PC-3 (cell line): ENCODE results near the gene VPREB3.

ENCODE experiments used
- EZH2 ChIP-seq: fragments of 300-600 bp; sonication (generic); IDR thresholded peaks from one replicate; pipeline ENCODE4 v1.6.1; 2017; ENCODE audit warnings: antibody characterized with exemption, mild to moderate bottlenecking, low read length; ENCODE audit not compliant: unreplicated experiment
- EZH2phosphoT487 ChIP-seq: fragments of 300-600 bp; sonication (generic); IDR thresholded peaks from 2 replicates; pipeline ENCODE4 v1.6.1; 2018; ENCODE audit warnings: mild to moderate bottlenecking, antibody characterized with exemption, low read length, borderline replicate concordance
- TF ChIP-seq, protein P1 (sequence below): fragments of 300-600 bp; sonication (generic); conservative IDR thresholded peaks from 2 replicates; pipeline ENCODE4 v1.5.1; 2017; ENCODE audit warnings: antibody characterized with exemption, low read depth, mild to moderate bottlenecking, low read length

DNA sequence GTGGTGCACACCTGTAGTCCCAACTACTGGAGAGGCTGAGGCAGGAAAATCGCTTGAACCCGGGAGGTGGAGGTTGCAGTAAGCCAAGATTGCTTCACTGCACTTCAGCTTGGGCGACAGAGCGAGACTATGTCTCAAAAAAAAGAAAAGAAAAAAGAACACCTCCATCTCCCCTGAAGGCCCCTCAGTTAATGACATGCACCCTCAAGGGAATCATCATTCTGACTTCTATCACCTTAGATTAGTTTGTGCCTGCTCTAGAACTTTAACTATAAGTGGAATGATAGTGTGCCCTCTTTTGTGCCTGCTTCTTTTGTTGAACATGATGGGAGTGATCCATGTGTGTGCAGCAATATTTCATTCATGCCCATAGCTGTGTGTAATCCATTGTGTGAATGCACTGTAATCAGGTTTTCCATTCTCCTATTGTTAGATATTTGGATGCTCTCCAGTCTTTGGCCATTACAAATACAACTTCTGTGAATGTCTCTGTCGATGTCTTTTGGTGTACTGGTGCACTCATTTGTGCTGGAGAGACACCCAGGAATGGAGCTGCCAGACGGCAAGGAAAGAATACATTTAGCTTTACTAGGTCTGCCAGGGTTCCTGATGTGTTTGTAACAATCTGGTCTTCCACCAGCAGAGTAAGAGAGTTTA lies 883 bp upstream of the VPREB3 start:
- TF ChIP-seq, protein P1, sequence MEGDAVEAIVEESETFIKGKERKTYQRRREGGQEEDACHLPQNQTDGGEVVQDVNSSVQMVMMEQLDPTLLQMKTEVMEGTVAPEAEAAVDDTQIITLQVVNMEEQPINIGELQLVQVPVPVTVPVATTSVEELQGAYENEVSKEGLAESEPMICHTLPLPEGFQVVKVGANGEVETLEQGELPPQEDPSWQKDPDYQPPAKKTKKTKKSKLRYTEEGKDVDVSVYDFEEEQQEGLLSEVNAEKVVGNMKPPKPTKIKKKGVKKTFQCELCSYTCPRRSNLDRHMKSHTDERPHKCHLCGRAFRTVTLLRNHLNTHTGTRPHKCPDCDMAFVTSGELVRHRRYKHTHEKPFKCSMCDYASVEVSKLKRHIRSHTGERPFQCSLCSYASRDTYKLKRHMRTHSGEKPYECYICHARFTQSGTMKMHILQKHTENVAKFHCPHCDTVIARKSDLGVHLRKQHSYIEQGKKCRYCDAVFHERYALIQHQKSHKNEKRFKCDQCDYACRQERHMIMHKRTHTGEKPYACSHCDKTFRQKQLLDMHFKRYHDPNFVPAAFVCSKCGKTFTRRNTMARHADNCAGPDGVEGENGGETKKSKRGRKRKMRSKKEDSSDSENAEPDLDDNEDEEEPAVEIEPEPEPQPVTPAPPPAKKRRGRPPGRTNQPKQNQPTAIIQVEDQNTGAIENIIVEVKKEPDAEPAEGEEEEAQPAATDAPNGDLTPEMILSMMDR = no peak
- no peak for TF ChIP-seq EZH2phosphoT487
- TF ChIP-seq EZH2 = no peak
